ENCODE results near the gene PATJ.

PATJ gene

DNA sequence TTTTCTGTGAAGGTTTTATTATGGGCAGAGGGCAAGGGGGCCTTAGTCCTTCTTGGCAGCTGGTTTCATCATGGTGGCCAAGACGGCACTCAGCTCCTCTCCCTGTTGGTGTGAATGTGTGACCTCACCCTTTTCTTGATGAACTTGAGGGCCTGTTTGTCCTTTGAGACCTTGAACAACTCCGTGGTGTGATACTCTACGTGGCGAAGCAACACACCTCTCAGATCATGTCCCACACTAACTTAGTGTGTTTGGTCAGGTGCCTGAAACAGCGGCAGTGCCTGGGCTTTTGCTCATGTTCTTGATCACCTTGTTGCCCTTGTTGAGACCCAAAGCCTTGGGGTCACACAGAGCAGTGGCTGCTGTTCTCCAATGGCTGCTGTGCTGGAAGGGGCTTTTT is 465.8 kb downstream of the PATJ start:
- TF ChIP-seq TAF1 (IDR thresholded peaks at IDR 0.05; ENCODE audit: borderline replicate concordance, insufficient read depth, low read length) (no peak), SIN3A (IDR thresholded peaks at IDR 0.05; ENCODE audit: borderline replicate concordance, insufficient read depth, low read length) (no peak), FOXP2 (optimal IDR thresholded peaks at IDR 0.05; ENCODE audit: borderline replicate concordance, extremely low read depth, extremely low read length, insufficient read depth) (no peak), POLR2AphosphoS5 (IDR thresholded peaks at IDR 0.05; ENCODE audit: low read depth, low read length) (no peak)
- TF ChIP-seq, protein P1, sequence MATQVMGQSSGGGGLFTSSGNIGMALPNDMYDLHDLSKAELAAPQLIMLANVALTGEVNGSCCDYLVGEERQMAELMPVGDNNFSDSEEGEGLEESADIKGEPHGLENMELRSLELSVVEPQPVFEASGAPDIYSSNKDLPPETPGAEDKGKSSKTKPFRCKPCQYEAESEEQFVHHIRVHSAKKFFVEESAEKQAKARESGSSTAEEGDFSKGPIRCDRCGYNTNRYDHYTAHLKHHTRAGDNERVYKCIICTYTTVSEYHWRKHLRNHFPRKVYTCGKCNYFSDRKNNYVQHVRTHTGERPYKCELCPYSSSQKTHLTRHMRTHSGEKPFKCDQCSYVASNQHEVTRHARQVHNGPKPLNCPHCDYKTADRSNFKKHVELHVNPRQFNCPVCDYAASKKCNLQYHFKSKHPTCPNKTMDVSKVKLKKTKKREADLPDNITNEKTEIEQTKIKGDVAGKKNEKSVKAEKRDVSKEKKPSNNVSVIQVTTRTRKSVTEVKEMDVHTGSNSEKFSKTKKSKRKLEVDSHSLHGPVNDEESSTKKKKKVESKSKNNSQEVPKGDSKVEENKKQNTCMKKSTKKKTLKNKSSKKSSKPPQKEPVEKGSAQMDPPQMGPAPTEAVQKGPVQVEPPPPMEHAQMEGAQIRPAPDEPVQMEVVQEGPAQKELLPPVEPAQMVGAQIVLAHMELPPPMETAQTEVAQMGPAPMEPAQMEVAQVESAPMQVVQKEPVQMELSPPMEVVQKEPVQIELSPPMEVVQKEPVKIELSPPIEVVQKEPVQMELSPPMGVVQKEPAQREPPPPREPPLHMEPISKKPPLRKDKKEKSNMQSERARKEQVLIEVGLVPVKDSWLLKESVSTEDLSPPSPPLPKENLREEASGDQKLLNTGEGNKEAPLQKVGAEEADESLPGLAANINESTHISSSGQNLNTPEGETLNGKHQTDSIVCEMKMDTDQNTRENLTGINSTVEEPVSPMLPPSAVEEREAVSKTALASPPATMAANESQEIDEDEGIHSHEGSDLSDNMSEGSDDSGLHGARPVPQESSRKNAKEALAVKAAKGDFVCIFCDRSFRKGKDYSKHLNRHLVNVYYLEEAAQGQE (IDR thresholded peaks at IDR 0.05; ENCODE audit: insufficient read depth in 1 of 2, low read depth in 2 of 2, low read length in 2 of 2) = no peak

DNA sequence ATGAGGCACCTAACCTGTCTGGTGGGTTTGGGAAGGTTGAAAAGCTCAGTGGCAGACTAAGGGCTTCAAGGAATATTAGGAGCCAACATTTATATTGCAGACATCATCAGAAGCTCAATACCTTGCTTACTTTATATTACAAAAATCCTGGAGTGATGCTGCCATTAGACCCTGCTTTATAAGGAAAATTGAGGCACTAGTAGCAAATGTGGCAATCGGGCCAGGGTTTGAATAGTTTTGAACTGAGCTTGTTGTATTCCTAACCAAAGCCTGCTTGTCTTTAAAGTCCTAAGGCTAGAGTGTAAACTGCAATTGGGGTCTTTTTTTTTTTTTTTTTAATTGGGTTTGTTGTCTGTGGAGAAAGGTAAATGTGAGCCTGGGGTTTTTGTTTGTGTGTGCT is 466.7 kb downstream of the PATJ start:
- TF ChIP-seq POLR2AphosphoS5 (IDR thresholded peaks at IDR 0.05; ENCODE audit: low read depth, low read length) (no peak), FOXP2 (optimal IDR thresholded peaks at IDR 0.05; ENCODE audit: borderline replicate concordance, extremely low read depth, extremely low read length, insufficient read depth) (no peak), TAF1 (IDR thresholded peaks at IDR 0.05; ENCODE audit: borderline replicate concordance, insufficient read depth, low read length) (no peak), SIN3A (IDR thresholded peaks at IDR 0.05; ENCODE audit: borderline replicate concordance, insufficient read depth, low read length) (no peak)
- TF ChIP-seq, protein P1 (IDR thresholded peaks at IDR 0.05; ENCODE audit: insufficient read depth in 1 of 2, low read depth in 2 of 2, low read length in 2 of 2) = no peak

DNA sequence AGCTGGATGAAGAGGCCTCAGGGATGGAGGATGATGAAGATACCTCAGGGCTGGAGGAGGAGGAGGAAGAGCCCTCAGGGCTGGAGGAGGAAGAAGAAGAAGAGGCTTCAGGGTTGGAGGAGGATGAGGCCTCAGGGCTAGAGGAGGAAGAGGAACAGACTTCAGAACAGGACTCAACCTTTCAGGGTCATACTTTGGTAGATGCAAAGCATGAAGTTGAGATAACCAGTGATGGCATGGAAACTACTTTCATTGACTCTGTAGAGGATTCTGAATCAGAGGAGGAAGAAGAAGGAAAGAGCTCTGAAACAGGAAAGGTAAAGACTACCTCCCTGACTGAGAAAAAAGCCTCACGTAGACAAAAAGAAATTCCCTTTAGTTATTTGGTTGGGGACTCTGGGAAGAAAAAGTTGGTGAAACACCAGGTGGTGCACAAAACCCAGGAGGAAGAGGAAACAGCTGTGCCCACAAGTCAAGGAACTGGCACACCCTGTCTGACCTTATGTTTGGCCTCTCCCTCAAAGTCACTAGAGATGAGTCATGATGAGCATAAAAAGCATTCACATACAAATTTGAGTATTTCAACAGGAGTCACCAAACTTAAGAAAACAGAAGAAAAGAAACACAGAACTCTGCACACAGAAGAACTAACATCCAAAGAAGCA is 467.8 kb downstream of the PATJ start:
- TF ChIP-seq FOXP2 (optimal IDR thresholded peaks at IDR 0.05; ENCODE audit: borderline replicate concordance, extremely low read depth, extremely low read length, insufficient read depth) (no peak), SIN3A (IDR thresholded peaks at IDR 0.05; ENCODE audit: borderline replicate concordance, insufficient read depth, low read length) (no peak), TAF1 (IDR thresholded peaks at IDR 0.05; ENCODE audit: borderline replicate concordance, insufficient read depth, low read length) (no peak), POLR2AphosphoS5 (IDR thresholded peaks at IDR 0.05; ENCODE audit: low read depth, low read length) (no peak)
- TF ChIP-seq, protein P1 (IDR thresholded peaks at IDR 0.05; ENCODE audit: insufficient read depth in 1 of 2, low read depth in 2 of 2, low read length in 2 of 2) = no peak

DNA sequence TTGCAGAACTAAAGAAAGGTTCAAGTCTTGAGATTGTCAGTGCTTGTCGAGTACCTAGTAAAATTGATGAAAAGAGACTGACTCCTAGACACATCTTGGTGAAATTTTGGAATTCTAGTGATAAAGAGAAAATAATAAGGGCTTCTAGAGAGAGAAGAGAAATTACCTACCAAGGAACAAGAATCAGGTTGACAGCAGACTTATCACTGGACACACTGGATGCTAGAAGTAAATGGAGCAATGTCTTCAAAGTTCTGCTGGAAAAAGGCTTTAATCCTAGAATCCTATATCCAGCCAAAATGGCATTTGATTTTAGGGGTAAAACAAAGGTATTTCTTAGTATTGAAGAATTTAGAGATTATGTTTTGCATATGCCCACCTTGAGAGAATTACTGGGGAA is 468.7 kb downstream of the PATJ start:
- TF ChIP-seq POLR2AphosphoS5 (IDR thresholded peaks at IDR 0.05; ENCODE audit: low read depth, low read length) (no peak), TAF1 (IDR thresholded peaks at IDR 0.05; ENCODE audit: borderline replicate concordance, insufficient read depth, low read length) (no peak), FOXP2 (optimal IDR thresholded peaks at IDR 0.05; ENCODE audit: borderline replicate concordance, extremely low read depth, extremely low read length, insufficient read depth) (no peak), SIN3A (IDR thresholded peaks at IDR 0.05; ENCODE audit: borderline replicate concordance, insufficient read depth, low read length) (no peak)
- TF ChIP-seq, protein P1 (IDR thresholded peaks at IDR 0.05; ENCODE audit: insufficient read depth in 1 of 2, low read depth in 2 of 2, low read length in 2 of 2) = no peak
